ENCODE data around the gene CMSS1.

Gene CMSS1

DNA sequence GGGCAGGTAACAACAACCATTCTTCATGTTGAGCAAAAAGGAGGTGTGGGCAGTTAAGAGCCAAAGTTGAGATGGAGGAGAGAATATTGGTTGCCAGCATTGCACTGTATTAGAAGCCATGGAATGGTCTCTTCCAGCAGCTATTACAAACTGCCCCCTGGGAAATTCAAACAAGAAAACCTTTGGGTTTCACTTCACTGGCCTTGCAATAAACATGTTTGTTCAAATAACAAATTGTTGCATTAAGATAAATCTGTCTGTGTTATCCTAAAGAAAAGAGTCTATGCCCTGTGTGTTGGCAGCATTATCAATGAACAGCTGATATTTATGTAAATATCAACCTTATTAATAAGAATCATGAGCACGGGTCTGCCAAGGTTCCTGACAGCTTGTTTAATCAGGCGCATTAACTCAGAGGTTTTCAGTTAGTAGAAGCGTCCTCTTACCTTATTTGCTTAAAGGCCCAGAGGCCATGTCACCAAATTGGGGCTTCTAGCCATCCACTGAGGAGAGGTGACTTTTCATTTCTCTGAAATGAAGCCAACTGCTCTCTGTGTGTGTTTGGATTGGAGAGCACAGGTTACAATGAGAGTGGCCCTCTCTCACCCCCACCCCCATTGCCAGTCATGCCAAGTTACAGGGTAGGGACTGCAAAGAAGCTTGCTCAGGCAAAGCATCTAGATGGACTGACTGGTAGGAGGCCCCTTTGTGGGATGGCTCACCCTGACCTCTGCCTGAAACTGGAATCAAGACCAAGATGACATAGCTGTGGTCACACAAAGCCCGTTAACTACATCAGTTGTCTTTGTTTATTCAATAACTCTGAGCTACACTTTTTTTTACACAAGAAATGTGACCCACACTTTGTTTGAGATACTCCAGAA is 286.1 kb downstream of the CMSS1 start:
- POLR2A ChIA-PET: interaction anchor here (2.6 kb wide), 1 partner anchor 156 kb away, joined by 8 read pairs; the partner anchor contains the start of gene TBC1D23

DNA sequence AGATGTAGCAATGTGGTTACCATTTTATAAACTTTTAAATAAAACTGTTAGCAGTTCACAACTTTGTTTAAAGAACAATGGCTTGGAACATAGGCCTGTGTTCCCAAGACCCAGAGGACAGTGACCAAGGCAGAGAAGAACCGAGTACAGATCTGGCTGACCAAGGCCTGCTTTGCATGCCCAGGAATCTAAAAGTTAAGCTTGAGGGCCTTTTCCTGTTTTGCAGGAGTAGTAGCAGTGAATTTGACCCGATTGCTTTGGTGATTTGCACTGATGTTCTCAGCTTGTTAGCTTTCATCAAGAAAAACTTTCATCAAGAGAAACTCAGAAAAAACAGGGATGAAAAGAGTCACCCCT is 286.8 kb downstream of the CMSS1 start:
- ChIA-PET POLR2A (interaction anchor here (2.6 kb wide), 1 partner anchor 156 kb away, joined by 8 read pairs; the partner anchor contains the start of gene TBC1D23), CTCF (interaction anchor here (0.8 to 1.0 kb wide), 2 partner anchors 145 to 150 kb away, joined by 4 read pairs; no protein-coding TSS in a partner anchor)
- DNase-seq (ENCODE audit: extremely low spot score): no peak
- TF ChIP-seq FOXK2 (IDR thresholded peaks at IDR 0.05) (no peak), SUZ12 (IDR thresholded peaks at IDR 0.05) (no peak), ZNF384 (IDR thresholded peaks at IDR 0.05) (no peak)

More for the DNA sequence above, 286.1 kb downstream of the CMSS1 start:
- CTCF ChIA-PET: interaction anchor here (0.8 to 1.0 kb wide), 2 partner anchors 145 to 150 kb away, joined by 4 read pairs; no protein-coding TSS in a partner anchor
- DNase-seq (ENCODE audit: extremely low spot score): no peak
- no peak for TF ChIP-seq ZNF384 (IDR thresholded peaks at IDR 0.05)
- no peak for TF ChIP-seq BHLHE40 (IDR thresholded peaks at IDR 0.05; ENCODE audit: borderline replicate concordance)
- TF ChIP-seq L3MBTL2 (conservative IDR thresholded peaks at IDR 0.05): no peak
- TF ChIP-seq LEF1 (IDR thresholded peaks at IDR 0.05; ENCODE audit: borderline replicate concordance): no peak
- TF ChIP-seq FOXK2 (IDR thresholded peaks at IDR 0.05): no peak

DNA sequence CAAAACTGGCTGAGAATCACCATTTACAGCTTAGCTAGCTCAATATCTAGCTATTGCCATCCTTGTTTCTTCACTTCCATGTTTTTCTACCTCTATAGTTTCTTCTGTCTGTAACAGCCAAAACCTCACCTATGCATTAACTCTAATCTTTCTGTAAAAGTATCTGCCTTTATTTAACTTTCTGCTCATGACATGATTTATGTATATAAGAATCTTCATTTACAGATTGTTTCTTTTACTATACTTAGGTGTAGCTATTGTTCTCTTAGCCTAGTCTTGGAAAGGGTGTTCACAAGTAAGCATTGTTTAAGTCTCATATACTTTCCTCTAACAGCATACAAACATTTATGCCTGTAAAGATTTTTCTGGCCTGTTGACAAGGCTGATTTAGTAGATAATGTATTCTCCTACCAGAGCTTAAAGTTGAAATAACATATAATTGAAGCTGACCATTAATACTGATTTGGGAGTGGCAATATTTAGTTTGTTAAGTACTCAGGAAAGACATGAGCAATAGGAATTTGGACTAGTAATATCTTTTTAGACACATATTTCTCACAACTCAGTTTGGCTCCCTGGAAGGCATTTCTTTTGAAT is 287.3 kb downstream of the CMSS1 start:
- ChIA-PET POLR2A (interaction anchor here (2.6 kb wide), 1 partner anchor 155 kb away, joined by 8 read pairs; the partner anchor contains the start of gene TBC1D23), CTCF (interaction anchor here (0.8 to 1.9 kb wide), 3 partner anchors 36 to 149 kb away, joined by 4 to 5 read pairs (median 4); no protein-coding TSS in a partner anchor)
- TF ChIP-seq, protein P1, sequence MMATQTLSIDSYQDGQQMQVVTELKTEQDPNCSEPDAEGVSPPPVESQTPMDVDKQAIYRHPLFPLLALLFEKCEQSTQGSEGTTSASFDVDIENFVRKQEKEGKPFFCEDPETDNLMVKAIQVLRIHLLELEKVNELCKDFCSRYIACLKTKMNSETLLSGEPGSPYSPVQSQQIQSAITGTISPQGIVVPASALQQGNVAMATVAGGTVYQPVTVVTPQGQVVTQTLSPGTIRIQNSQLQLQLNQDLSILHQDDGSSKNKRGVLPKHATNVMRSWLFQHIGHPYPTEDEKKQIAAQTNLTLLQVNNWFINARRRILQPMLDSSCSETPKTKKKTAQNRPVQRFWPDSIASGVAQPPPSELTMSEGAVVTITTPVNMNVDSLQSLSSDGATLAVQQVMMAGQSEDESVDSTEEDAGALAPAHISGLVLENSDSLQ (IDR thresholded peaks at IDR 0.05): peak; percentile 67
- no peak for TF ChIP-seq ELF4 (IDR thresholded peaks at IDR 0.05)
- no peak for TF ChIP-seq LEF1 (IDR thresholded peaks at IDR 0.05; ENCODE audit: borderline replicate concordance)
- no peak for DNase-seq (ENCODE audit: extremely low spot score)

DNA sequence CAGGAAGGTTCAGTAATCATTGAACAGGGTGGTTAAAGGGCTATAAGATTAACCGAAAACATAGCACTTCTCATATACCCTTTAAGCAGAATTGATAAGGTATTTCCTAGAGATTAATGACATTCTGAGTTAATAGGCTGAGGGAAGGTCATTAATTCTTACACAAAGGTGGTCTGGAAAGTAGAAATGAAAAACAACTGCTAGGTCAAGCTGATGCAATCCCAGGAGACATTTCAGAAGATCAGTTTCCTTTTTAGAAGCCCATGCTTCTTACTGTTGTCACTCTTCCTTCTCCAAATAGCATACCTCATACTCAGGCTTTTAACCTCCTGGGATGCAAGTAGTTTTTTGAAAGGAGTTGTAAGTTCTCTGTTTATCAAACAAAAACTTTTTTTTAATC is 287.8 kb downstream of the CMSS1 start:
- ChIA-PET POLR2A (interaction anchor here (2.6 kb wide), 1 partner anchor 155 kb away, joined by 8 read pairs; the partner anchor contains the start of gene TBC1D23), CTCF (interaction anchor here (0.6 to 1.9 kb wide), 3 partner anchors 37 to 463 kb away, joined by 3 to 5 read pairs (median 4); no protein-coding TSS in a partner anchor)
- no peak for DNase-seq (ENCODE audit: extremely low spot score)
- TF ChIP-seq BHLHE40 (IDR thresholded peaks at IDR 0.05; ENCODE audit: borderline replicate concordance) (no peak), TARDBP (IDR thresholded peaks at IDR 0.05) (no peak), FOXK2 (IDR thresholded peaks at IDR 0.05) (no peak), NFRKB (IDR thresholded peaks at IDR 0.05) (no peak), HDGF (IDR thresholded peaks at IDR 0.05; ENCODE audit: borderline replicate concordance) (no peak)

DNA sequence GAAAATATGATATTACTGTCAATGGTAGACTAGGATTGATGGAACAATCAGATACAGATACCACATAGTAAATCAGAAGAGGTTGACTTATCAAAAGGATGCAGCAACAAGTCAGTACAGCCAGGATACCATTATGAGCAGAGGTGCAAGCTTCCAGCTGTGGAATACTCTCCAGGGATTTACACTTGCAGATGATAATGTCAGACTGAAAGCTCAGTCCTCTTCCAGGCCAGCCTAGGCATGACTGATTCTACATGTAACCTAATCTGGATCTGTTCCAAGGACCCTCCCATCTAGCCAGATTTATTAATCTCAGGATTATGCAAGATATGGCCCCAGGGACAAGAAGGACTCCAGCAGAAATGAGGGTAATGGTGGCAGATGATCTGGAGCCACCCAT is 288.4 kb downstream of the CMSS1 start:
- CTCF ChIA-PET: interaction anchor here (0.6 to 1.9 kb wide), 3 partner anchors 37 to 463 kb away, joined by 3 to 5 read pairs (median 4); no protein-coding TSS in a partner anchor
- POLR2A ChIA-PET: no interaction called here
- TF ChIP-seq ELF4 (IDR thresholded peaks at IDR 0.05) (no peak), TARDBP (IDR thresholded peaks at IDR 0.05) (no peak)
- DNase-seq (ENCODE audit: extremely low spot score): no peak

DNA sequence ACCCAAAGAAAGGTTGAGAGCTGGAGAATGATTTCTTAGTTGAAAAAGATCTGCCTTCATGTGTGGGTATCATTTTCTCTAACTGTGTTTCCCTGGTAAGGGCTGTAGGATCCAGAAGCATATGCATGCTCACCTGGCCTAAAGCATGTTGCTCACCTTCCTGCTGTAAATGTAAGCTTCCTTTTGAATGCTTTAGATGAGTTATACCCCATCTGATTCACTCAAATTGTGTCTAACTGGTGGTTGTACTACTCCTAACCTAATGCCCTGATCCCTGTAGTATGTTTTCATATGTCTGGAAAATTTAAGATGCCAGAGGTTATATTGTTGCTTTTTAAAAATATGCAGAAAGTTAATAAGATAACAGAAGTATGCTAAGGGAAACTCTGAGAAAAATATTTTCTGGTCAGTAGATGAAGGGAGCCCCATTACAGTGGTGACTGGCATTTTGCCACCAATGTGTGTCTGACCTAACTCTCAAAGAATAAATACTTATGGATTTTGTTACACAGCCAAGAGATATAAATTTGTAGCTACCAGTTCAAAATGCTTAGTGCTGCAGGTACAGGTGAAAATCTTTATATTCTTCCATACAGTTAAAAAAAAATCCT is 289.0 kb downstream of the CMSS1 start:
- ChIA-PET POLR2A (no interaction called here), CTCF (interaction anchor here (0.8 to 1.9 kb wide), 2 partner anchors 17 to 38 kb away, joined by 3 to 5 read pairs; no protein-coding TSS in a partner anchor)
- TF ChIP-seq HDGF (IDR thresholded peaks at IDR 0.05; ENCODE audit: borderline replicate concordance): no peak
- TF ChIP-seq, protein P1 (IDR thresholded peaks at IDR 0.05): no peak
- no peak for TF ChIP-seq ZNF384 (IDR thresholded peaks at IDR 0.05)
- no peak for TF ChIP-seq FOXA1 (IDR thresholded peaks at IDR 0.05)
- no peak for TF ChIP-seq LEF1 (IDR thresholded peaks at IDR 0.05; ENCODE audit: borderline replicate concordance)
- no peak for TF ChIP-seq SP1 (IDR thresholded peaks at IDR 0.05)
- no peak for TF ChIP-seq ARNT (IDR thresholded peaks at IDR 0.05)
- TF ChIP-seq L3MBTL2 (conservative IDR thresholded peaks at IDR 0.05): no peak
- TF ChIP-seq SUZ12 (IDR thresholded peaks at IDR 0.05): no peak
- no peak for TF ChIP-seq ELF4 (IDR thresholded peaks at IDR 0.05)
- no peak for TF ChIP-seq TARDBP (IDR thresholded peaks at IDR 0.05)
- TF ChIP-seq NFRKB (IDR thresholded peaks at IDR 0.05): no peak
- TF ChIP-seq FOXM1 (IDR thresholded peaks at IDR 0.05; ENCODE audit: borderline replicate concordance): no peak
- no peak for TF ChIP-seq CTBP1 (IDR thresholded peaks at IDR 0.05; ENCODE audit: borderline replicate concordance)
- no peak for TF ChIP-seq FOXK2 (IDR thresholded peaks at IDR 0.05)
- TF ChIP-seq BHLHE40 (IDR thresholded peaks at IDR 0.05; ENCODE audit: borderline replicate concordance): no peak
- no peak for DNase-seq (ENCODE audit: extremely low spot score)
